ENCODE measurements around the gene SLC35F1.

Gene SLC35F1

DNA sequence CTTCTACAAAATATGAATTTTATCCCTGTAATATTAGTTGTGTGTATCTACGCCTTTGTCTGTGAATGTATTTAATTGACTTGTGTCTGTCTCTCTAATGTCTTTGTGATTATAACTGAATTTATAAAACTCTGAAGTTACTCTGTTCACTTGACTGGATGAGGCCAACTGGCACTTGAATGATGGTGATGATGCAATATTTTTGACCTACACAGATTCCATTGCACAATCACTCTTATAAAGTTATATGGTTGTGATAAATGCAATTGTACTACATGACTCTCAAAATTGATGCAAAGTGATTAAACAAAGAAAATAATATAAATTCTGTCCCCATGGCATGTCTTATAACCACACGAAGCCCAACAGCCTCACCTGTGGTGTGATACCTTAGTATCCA is 353.8 kb downstream of the SLC35F1 start:
- H3K27me3 ChIP-seq (ENCODE audit: insufficient read depth, poor library complexity, severe bottlenecking) = no peaks in the 10 kb centered on the region
- DNase-seq (ENCODE audit: low read depth in 1 of 2, low spot score in 1 of 2) = no peak
- H3K4me3 ChIP-seq (replicated peaks; ENCODE audit: insufficient read depth, low read length) = no peak overlapping the region
- no peak overlapping the region for H3K27ac ChIP-seq (replicated peaks)
- TF ChIP-seq SPI1 (IDR thresholded peaks at IDR 0.05; ENCODE audit: borderline replicate concordance, low read depth) = no peak
- no peak for TF ChIP-seq POLR2AphosphoS5 (IDR thresholded peaks at IDR 0.05; ENCODE audit: low read depth)
- TF ChIP-seq GABPA (IDR thresholded peaks at IDR 0.05; ENCODE audit: low read depth) = no peak
- no peak for TF ChIP-seq CTCF (IDR thresholded peaks at IDR 0.05; ENCODE audit: insufficient read depth, low read length)
- TF ChIP-seq REST (IDR thresholded peaks at IDR 0.05; ENCODE audit: insufficient replicate concordance, low read depth) = no peak

- no peaks in the 10 kb centered on the region for H3K27me3 ChIP-seq (ENCODE audit: insufficient read depth, poor library complexity, severe bottlenecking)
- no peak for TF ChIP-seq POLR2AphosphoS5 (IDR thresholded peaks at IDR 0.05; ENCODE audit: low read depth)
- TF ChIP-seq REST (IDR thresholded peaks at IDR 0.05; ENCODE audit: insufficient replicate concordance, low read depth) = no peak
- no peak for TF ChIP-seq SPI1 (IDR thresholded peaks at IDR 0.05; ENCODE audit: borderline replicate concordance, low read depth)
- TF ChIP-seq CTCF (IDR thresholded peaks at IDR 0.05; ENCODE audit: insufficient read depth, low read length) = no peak
- TF ChIP-seq GABPA (IDR thresholded peaks at IDR 0.05; ENCODE audit: low read depth) = no peak
- DNase-seq (ENCODE audit: low read depth in 1 of 2, low spot score in 1 of 2) = no peak
Observed at GRCh38 chr6:118263921-118264486, 356.9 kb downstream of the SLC35F1 start.

GRCh38 chr6:118269659-118270058 is 362.6 kb downstream of the SLC35F1 start:
- H3K4me3 ChIP-seq (replicated peaks; ENCODE audit: insufficient read depth, low read length) = no peak overlapping the region
- no peak overlapping the region for H3K27ac ChIP-seq (replicated peaks)
- TF ChIP-seq SPI1 (IDR thresholded peaks at IDR 0.05; ENCODE audit: borderline replicate concordance, low read depth) (no peak), CTCF (IDR thresholded peaks at IDR 0.05; ENCODE audit: insufficient read depth, low read length) (no peak), GABPA (IDR thresholded peaks at IDR 0.05; ENCODE audit: low read depth) (no peak), REST (IDR thresholded peaks at IDR 0.05; ENCODE audit: insufficient replicate concordance, low read depth) (no peak), POLR2AphosphoS5 (IDR thresholded peaks at IDR 0.05; ENCODE audit: low read depth) (no peak)
- DNase-seq (ENCODE audit: low read depth in 1 of 2, low spot score in 1 of 2) = no peak
- no peaks in the 10 kb centered on the region for H3K27me3 ChIP-seq (ENCODE audit: insufficient read depth, poor library complexity, severe bottlenecking)

More at GRCh38 chr6:118263921-118264486, 356.9 kb downstream of the SLC35F1 start:
- H3K27ac ChIP-seq (replicated peaks) = no peak overlapping the region
- H3K4me3 ChIP-seq (replicated peaks; ENCODE audit: insufficient read depth, low read length) = no peak overlapping the region

Measured in HL-60 (cell line).